Measurements from ENCODE around the gene BTG4. TPM values are rescaled to one million over a fixed set of nuclear protein-coding genes. Genes with fewer than 3 reads are reported as not detected.

Gene BTG4
- total RNA-seq, 6 donors from 2014 or later, result 0.24 to 4.1 (median 1.1) TPM; not detected in 3

GRCh38 chr11:111531687-111532364 lies 19.6 kb upstream of the BTG4 start:
- H3K4me1 ChIP-seq, result no peaks in the 10 kb centered on the region
- peak in 1 of 2 donors; percentile 71 for ATAC-seq (ENCODE audit: low FRiP score in 2 of 2)
- DNase-seq, result no peak
- H3K27me3 ChIP-seq, result no peaks in the 10 kb centered on the region
- H3K27ac ChIP-seq, result no peak overlapping the region
- no peak for TF ChIP-seq CTCF (IDR thresholded peaks at IDR 0.05)
- no peak for TF ChIP-seq POLR2A (IDR thresholded peaks at IDR 0.05)
- no peak for TF ChIP-seq POLR2AphosphoS5 (IDR thresholded peaks at IDR 0.05)
- no peak for TF ChIP-seq EP300 (IDR thresholded peaks at IDR 0.05)
- WGBS, 2 donors, result 68 to 83% methylated on average over 9 of the region's 9 CpGs
- H3K4me3 ChIP-seq, result no peak overlapping the region
- H3K9me3 ChIP-seq, result no peaks in the 10 kb centered on the region
- no peaks in the 10 kb centered on the region for H3K36me3 ChIP-seq

GRCh38 chr11:111531136-111531535 lies 18.9 kb upstream of the BTG4 start:
- Histone ChIP-seq H3K4me3 (no peak overlapping the region), H3K36me3 (no peaks in the 10 kb centered on the region), H3K9me3 (no peaks in the 10 kb centered on the region), H3K4me1 (no peaks in the 10 kb centered on the region), H3K27me3 (no peaks in the 10 kb centered on the region), H3K27ac (no peak overlapping the region)
- no peak for TF ChIP-seq POLR2A (IDR thresholded peaks at IDR 0.05)
- TF ChIP-seq CTCF (IDR thresholded peaks at IDR 0.05), result no peak
- no peak for TF ChIP-seq POLR2AphosphoS5 (IDR thresholded peaks at IDR 0.05)
- no peak for TF ChIP-seq EP300 (IDR thresholded peaks at IDR 0.05)
- DNase-seq, result no peak
- ATAC-seq (ENCODE audit: low FRiP score in 2 of 2), result no peak

- Histone ChIP-seq H3K27me3 (no peaks in the 10 kb centered on the region), H3K4me1 (no peaks in the 10 kb centered on the region), H3K36me3 (no peaks in the 10 kb centered on the region), H3K27ac (no peak overlapping the region), H3K9me3 (no peaks in the 10 kb centered on the region), H3K4me3 (no peak overlapping the region)
- TF ChIP-seq CTCF (IDR thresholded peaks at IDR 0.05) (no peak), POLR2AphosphoS5 (IDR thresholded peaks at IDR 0.05) (no peak), EP300 (IDR thresholded peaks at IDR 0.05) (no peak), POLR2A (IDR thresholded peaks at IDR 0.05) (no peak)
- ATAC-seq (ENCODE audit: low FRiP score in 2 of 2) (no peak), DNase-seq (no peak)
- 70 to 72% methylated on average over 3 of the region's 3 CpGs for WGBS, 2 donors
Measured at GRCh38 chr11:111530091-111530490, 17.9 kb upstream of the BTG4 start.

- ATAC-seq (ENCODE audit: low FRiP score in 2 of 2) (no peak), DNase-seq (no peak)
- WGBS, 2 donors, result 48 to 57% methylated on average over 1 of the region's 1 CpG
- H3K9me3 ChIP-seq, result no peaks in the 10 kb centered on the region
- no peaks in the 10 kb centered on the region for H3K36me3 ChIP-seq
- H3K27ac ChIP-seq, result no peak overlapping the region
- H3K27me3 ChIP-seq, result no peaks in the 10 kb centered on the region
- no peak overlapping the region for H3K4me3 ChIP-seq
- no peaks in the 10 kb centered on the region for H3K4me1 ChIP-seq
- TF ChIP-seq CTCF (IDR thresholded peaks at IDR 0.05), result no peak
- TF ChIP-seq POLR2AphosphoS5 (IDR thresholded peaks at IDR 0.05), result no peak
- TF ChIP-seq EP300 (IDR thresholded peaks at IDR 0.05), result no peak
- no peak for TF ChIP-seq POLR2A (IDR thresholded peaks at IDR 0.05)
Measured at GRCh38 chr11:111528557-111528956, 16.4 kb upstream of the BTG4 start.

GRCh38 chr11:111527279-111527678 lies 15.1 kb upstream of the BTG4 start:
- DNase-seq (no peak), ATAC-seq (ENCODE audit: low FRiP score in 2 of 2) (no peak)
- H3K27ac ChIP-seq, result no peak overlapping the region
- no peaks in the 10 kb centered on the region for H3K27me3 ChIP-seq
- no peak overlapping the region for H3K4me3 ChIP-seq
- no peaks in the 10 kb centered on the region for H3K9me3 ChIP-seq
- WGBS, 2 donors, result 84 to 89% methylated on average over 1 of the region's 1 CpG
- no peaks in the 10 kb centered on the region for H3K36me3 ChIP-seq
- no peaks in the 10 kb centered on the region for H3K4me1 ChIP-seq
- TF ChIP-seq CTCF (IDR thresholded peaks at IDR 0.05), result no peak
- no peak for TF ChIP-seq EP300 (IDR thresholded peaks at IDR 0.05)
- no peak for TF ChIP-seq POLR2AphosphoS5 (IDR thresholded peaks at IDR 0.05)

All from upper lobe of left lung (tissue), 6 donors.